HCEC 1CT (cell line): ENCODE results near the gene KLK1.
"Not testable (repeated sequence)": the region's sequence is repeated elsewhere in the genome, so short reads cannot be mapped to it uniquely, and the experiment has no call there.

ENCODE experiments used
- DNase-seq: peaks from one replicate; pipeline ENCODE4 v3.0.0-alpha.2; 2017

KLK1 gene

GRCh38 chr19:50791594-50792271 lies 31.9 kb downstream of the KLK1 start:
- DNase-seq, result no peak

DNA sequence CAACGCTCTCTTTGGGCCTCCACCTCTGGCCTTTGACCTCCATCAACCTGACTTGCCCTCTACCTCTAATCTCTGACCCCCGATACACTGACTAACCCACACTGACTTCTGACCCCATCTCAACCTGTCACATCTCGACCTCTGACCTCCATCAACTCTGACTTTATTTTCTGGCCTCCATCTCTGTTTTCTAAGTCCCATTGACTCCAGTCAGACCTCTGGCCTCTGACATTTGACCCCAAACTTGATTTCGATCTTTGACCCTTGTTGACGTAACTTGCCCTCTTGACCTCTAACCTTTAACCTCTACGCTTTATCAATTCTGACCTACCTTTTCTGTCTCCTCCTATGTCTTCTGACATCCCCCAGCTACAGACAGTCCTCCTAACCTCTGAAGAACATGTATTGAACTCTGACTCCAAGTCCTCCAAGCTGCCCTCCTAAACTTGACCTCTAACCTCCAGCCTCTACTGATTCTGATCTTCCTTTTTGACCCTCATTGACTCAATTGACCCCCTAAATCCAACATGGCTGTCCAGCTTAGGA lies 32.6 kb downstream of the KLK1 start:
- no peak for DNase-seq

GRCh38 chr19:50790396-50790795 lies 33.2 kb downstream of the KLK1 start, which contains the start of gene ACP4:
ACP4 (plus strand) TSS chr19:50790415; CDS start chr19:50790415, 0 bp downstream.
- DNase-seq, result no peak

GRCh38 chr19:50785329-50785728 lies 38.3 kb downstream of the KLK1 start:
- no peak for DNase-seq

GRCh38 chr19:50784710-50785109 lies 38.9 kb downstream of the KLK1 start:
- no peak for DNase-seq

- not testable (repeated sequence) for DNase-seq
These were observed 39.8 kb downstream of the KLK1 start for GRCh38 chr19:50783848-50784152.

- DNase-seq, result no peak
These were observed 42.7 kb downstream of the KLK1 start for GRCh38 chr19:50780753-50781435.

DNA sequence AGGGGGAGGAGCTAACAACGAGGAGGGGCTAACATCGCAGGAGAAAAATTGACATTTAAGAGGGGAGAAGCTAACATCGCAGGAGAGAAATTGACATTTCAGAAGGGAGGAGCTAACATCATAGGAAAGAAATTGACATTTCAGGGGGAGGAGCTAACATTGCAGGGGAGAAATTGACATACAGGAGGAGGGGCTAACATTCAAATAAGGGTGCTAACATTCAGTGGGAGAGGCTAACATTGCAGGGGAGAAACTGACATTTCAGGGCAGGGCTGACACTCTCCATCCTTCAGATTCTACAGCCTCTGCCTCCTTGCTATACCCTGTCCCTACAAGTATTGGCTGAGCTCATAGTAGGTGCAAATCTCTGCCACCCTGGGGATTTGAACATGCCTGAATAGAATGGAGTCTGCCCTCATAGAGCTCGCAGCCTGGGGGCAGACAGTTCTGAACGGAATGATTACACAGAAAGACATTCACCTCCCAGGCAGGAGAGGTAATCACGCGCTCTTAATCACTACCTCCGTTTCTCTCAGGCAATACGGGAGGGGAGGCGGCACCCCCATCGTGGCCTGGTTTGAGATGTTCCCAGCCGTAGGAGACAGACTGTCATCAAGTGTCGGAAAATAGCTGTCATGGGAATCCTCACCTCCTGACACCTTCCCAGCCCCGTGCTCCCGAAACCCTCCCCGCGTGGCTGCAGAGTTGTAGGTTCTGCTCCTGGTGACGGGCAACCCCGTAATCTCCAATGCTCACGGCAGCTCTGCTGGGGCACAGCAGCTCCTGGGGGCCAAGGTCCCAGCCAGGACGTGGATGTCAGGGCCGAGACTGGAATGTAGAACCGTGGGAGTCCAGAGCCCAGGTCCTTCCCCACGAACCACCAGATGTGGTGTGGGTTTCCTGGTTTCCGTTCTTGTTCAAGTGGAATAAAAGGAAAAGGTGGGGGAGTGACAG lies 43.8 kb downstream of the KLK1 start:
- DNase-seq, result no peak

DNA sequence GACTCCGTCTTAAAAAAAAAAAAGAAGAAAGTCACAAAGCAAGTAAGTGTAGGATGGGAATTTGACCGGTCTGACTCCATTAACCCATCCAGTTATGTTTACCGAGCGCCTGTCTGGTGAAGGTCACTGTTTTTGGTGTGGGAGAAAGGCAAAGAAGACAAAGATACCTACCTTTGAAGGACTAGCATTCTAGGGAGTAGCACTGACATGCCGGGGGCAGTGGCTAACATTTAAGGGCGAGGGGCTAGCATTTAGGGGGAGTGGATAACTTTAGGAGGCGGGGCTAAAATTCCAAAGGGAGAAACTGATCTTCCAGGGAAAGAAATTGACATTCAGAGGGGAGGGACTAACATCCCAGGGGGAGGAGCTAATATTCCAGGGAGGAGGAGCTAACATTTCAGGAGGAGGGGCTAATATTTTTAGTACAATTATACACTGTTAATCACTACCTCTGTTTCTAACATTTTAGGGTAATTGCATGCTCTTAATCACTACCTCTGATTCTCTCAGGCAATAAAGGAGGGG lies 44.6 kb downstream of the KLK1 start:
- no peak for DNase-seq

DNA sequence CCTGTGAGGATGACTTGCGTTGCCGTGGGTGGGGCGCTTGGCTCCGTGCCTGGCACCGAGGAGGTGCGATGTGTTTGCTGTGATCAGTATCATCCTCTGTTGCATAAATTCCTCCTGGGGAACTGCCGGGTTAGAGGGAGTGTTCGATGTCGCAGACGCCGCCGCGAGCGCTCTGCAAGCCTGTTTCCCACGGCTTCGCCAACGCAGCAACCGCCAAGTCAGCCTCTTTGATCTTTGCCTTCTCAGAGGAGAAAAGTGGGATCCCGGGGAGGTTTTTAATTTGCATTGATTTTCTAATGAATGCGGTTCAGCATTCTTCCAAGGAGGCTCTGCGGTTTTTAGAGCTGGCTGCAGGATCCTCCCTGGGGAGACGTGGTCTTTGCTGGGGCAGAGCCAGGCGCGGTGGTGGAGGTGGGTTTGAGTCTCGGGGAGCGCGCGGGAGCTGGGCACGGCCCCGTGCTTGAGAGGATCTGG lies 45.7 kb downstream of the KLK1 start:
- no peak for DNase-seq

GRCh38 chr19:50777261-50777660 lies 46.3 kb downstream of the KLK1 start:
- no peak for DNase-seq

- DNase-seq, result no peak
These were observed 47.5 kb downstream of the KLK1 start for GRCh38 chr19:50776131-50776530.

DNA sequence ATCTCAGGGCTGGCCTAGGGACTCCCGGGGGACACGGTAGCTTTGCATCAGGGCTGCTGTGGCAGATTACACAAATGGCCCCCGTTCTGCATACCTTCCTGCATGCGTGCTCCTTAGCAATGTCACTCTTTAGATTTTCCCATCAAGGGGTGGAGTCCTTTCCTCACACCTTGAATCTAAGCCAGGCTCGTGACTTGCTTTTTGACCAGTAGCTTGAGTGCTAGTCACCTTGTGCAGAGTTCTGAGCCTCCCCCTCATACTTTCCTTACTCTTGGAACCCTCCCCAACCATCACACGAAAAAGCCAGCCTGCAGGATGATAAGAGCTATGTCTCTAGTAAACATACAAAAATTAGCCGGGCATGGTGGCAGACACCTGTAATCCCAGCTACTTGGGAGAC lies 50.1 kb downstream of the KLK1 start:
- not testable (repeated sequence) for DNase-seq

DNA sequence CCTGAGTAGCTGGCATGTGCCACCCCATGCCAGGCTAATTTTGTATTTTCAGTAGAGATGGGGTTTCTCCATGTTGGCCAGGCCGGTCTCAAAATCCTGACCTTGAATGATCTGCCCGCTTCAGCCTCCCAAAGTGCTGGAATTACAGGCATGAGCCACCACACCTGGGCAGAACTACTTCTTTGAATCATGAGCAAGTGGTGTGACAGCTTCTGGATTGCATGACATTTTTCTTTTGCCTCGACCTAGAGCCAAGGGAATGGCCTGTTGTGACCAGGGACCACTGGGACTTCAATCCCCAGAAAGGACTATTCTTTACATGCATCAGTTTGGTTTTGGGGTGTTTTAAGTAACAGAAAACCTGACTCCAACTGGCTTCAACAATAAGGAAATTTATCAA lies 50.7 kb downstream of the KLK1 start:
- not testable (repeated sequence) for DNase-seq

- peak; percentile 12 for DNase-seq
These were observed 51.1 kb downstream of the KLK1 start for GRCh38 chr19:50772476-50772875.

DNA sequence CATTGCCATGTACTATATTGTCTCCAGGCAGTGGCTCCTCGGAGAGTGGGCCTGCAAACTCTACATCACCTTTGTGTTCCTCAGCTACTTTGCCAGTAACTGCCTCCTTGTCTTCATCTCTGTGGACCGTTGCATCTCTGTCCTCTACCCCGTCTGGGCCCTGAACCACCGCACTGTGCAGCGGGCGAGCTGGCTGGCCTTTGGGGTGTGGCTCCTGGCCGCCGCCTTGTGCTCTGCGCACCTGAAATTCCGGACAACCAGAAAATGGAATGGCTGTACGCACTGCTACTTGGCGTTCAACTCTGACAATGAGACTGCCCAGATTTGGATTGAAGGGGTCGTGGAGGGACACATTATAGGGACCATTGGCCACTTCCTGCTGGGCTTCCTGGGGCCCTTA lies 52.7 kb downstream of the KLK1 start:
- no peak for DNase-seq

DNA sequence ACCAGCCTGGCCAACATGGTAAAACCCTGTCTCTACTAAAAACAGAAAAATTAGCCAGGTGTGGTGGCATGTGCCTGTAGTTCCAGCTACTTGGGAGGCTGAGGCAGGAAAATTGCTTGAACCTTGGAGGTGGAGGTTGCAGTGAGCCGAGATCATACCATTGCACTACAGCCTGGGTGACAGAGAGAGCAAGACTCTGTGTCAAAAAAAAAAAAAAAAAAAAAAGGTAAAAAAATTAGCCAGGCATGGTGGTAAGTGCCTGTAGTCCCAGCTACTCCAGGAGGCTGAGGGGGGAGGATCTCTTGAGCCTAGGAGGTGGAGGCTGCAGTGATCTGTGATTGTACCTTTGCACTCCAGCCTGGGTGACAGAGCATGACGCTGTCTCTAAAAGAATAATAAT lies 53.4 kb downstream of the KLK1 start, which contains the start of gene GPR32:
Gene GPR32, plus strand, starts transcription at position 301 of the 400 bp plus-strand sequence. CDS start 137 bp downstream, outside the sequence.
- not testable (repeated sequence) for DNase-seq
